ENCODE results near the gene WDFY4. TPM values are rescaled to one million over a fixed set of nuclear protein-coding genes. Genes with fewer than 3 reads are reported as not detected.

Gene WDFY4
- polyA plus RNA-seq, 4 donors: 1.1 to 3.0 (median 2.0) TPM

GRCh38 chr10:48895803-48896195 is 211.1 kb downstream of the WDFY4 start:
- no peak for DNase-seq (ENCODE audit: low read depth in 4 of 4, low spot score in 3 of 4)

- DNase-seq (ENCODE audit: low read depth in 4 of 4, low spot score in 3 of 4): no peak
Observed at GRCh38 chr10:48896756-48897440, 212.2 kb downstream of the WDFY4 start.

DNA sequence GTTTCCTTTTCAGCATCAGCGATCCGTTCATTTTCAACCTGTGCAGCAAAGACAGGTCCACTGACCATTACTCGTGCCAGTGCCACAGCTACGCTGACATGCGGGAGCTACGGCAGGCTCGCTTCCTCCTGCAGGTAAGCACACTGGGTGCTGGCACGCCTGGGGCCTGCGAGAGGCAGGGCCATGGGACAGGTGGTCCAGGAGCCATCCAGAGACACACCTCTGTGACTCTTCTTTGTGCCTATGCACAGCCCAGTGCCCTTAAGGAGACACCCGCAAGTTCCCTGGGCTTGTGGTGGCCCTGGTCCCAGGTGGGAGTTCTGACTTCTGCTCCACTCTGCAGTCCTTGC is 212.7 kb downstream of the WDFY4 start:
- no peak for DNase-seq (ENCODE audit: low read depth in 4 of 4, low spot score in 3 of 4)

DNA sequence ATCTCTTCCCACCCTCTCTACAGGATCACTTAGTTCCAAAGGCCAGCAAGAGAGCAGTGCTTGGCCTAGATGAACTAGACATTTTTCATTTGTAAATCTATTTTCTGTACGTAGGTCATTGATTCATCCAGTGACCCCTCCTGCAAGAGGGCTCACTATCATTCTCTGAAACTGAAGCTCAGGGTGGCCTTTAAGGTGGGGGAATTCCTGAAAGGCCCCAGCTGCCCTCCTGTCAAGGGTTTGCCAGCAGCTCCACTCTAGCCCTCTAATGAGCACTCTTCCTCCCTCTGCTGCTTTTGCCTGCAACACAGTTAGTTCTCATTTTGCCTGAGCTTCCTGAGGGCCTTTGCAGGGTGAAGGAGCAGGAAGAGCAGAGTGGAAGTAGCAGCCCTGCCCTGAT is 213.8 kb downstream of the WDFY4 start:
- DNase-seq (ENCODE audit: low read depth in 4 of 4, low spot score in 3 of 4): no peak

GRCh38 chr10:48899781-48900180 is 215.1 kb downstream of the WDFY4 start:
- no peak for DNase-seq (ENCODE audit: low read depth in 4 of 4, low spot score in 3 of 4)

- DNase-seq (ENCODE audit: low read depth in 4 of 4, low spot score in 3 of 4): no peak
Observed at GRCh38 chr10:48900371-48900801, 215.7 kb downstream of the WDFY4 start.

DNA sequence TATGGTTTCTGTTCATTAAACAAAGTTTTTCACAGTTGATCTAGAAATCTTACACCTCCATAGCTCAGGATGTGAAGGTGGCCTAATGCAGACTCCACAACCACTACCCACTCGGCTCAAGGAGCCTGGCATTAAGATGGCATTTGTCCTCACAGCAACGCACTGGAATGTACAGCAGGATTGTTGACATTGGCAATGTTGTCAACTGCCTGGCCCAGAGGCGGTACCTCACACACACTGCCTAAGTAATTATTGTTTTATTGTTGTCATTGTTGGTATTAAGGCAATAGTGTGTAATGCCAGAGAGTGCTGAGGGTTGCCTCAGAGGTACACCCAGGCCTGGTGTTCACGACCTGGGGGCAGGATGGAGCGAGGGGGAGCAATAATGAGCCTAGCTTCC is 216.6 kb downstream of the WDFY4 start:
- no peak for DNase-seq (ENCODE audit: low read depth in 4 of 4, low spot score in 3 of 4)

DNA sequence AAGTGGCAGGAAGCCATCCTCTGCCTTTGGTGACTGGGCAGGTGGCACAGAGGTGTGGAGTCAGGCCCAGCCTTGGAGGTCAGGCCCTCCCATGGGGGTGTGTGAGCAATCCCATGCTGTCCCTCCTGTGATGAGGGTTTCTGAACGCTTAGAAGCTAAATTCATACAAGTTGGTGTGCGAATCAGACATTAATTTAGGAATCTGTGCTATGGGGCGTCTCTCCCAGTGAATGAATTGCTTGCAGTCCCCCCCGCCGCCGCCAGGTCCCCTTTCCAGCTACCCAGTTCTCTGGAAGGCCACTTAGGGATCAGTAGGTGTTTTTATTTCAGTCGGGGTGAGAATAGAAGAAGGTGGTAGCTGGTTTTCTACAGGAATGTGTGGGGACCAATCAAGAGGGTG is 217.4 kb downstream of the WDFY4 start:
- DNase-seq (ENCODE audit: low read depth in 4 of 4, low spot score in 3 of 4): no peak

DNA sequence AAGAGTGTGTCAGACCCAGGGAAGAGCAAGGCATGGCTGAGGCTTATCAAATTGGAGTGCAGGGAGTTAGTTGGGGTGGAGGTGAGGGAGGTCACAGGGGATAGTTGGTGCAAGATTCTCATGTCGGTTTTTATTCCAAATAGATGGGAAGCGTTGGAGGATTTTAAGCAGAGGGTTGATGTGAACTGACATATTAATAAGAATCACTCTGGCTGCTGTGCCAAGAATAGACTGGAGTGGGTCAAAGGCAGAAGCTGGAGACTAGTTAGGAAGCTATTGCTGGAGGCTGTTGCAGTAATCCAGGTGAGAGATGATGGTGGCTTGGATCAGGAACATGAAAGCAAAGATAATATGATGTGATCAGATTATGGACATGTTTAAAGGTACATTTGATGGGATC is 218.5 kb downstream of the WDFY4 start:
- no peak for DNase-seq (ENCODE audit: low read depth in 4 of 4, low spot score in 3 of 4)

DNA sequence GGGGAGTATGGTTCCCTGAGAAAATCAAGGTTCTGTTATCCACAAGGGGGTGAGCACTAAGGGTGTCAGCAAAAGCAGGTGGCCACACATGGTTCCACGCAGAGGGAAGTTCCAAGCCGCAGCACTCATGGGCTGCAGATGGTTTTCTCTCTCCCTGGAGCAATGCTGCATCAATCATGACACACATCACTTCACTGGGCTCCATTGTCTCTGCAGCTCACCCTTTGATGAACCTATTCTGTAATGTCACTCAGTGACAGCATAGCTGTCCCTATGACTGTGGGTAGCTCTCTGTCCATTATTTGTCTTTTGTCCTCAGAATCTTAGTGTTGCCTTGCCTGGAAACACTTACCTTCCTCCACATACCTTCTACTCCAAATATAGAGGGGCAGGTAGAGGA is 220.2 kb downstream of the WDFY4 start:
- no peak for DNase-seq (ENCODE audit: low read depth in 4 of 4, low spot score in 3 of 4)

GRCh38 chr10:48905311-48905710 is 220.6 kb downstream of the WDFY4 start:
- DNase-seq (ENCODE audit: low read depth in 4 of 4, low spot score in 3 of 4): no peak

DNA sequence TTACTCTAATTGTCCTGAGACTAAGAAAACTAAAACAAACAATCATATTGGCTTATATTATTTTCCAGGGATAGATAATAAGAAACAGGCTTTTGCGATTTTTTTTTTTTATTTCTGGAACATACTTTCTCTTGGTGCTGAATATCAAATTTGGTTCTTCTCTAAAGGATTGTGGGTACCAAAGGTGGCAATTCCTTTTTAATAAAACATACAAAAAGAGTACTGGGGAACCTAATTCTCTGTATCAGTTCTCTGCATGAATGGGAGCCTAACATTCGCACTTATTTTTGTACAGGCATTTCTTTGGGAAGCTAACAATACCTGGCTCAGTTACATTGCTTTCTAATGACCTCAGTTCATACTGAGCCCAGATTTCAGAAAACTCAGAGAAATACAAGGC is 222.2 kb downstream of the WDFY4 start:
- no peak for DNase-seq (ENCODE audit: low read depth in 4 of 4, low spot score in 3 of 4)

DNA sequence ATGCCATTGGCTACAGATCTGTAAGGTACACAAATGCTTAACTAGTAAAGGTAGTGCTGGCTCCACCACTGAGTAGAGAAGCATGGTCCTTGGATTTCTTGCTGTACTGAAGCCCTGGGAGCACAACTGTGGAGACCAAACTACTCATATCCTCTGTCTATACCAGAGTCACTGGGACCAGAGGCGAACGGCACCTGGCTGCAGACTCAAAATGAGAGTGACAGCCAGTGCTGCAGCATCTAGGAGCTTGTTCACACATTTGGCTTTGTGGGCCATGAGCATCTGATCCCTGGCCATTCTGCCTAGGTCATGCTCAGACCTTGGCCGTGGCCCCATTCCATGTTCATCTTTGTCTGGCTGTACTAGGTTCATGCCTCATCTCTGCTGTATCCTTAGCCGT is 223.1 kb downstream of the WDFY4 start:
- DNase-seq (ENCODE audit: low read depth in 4 of 4, low spot score in 3 of 4): no peak

- DNase-seq (ENCODE audit: low read depth in 4 of 4, low spot score in 3 of 4): no peak
Observed at GRCh38 chr10:48910548-48910947, 225.9 kb downstream of the WDFY4 start.

- DNase-seq (ENCODE audit: low read depth in 4 of 4, low spot score in 3 of 4): no peak
Observed at GRCh38 chr10:48913674-48914073, 229.0 kb downstream of the WDFY4 start.

GRCh38 chr10:48923748-48924147 is 239.1 kb downstream of the WDFY4 start:
- DNase-seq (ENCODE audit: low read depth in 4 of 4, low spot score in 3 of 4): no peak

DNA sequence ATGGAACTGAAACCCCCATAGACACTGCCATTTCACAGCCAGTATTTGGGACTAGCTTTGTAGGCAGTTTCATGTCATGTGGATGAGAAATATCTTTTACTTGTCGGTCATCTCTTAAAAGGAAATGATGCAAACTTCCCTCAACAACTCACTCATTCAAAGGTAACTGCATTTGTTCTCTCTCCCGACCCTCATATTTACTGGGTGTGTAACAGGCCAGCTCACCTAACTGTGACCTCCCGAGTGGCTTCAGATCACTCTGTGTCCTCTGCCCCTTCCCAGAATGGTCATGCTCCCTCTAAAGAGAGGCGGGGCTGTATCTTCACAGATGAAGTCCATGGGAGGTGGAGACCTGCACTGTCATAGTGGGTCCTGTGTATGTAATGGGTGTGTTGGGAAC is 240.3 kb downstream of the WDFY4 start:
- DNase-seq (ENCODE audit: low read depth in 4 of 4, low spot score in 3 of 4): no peak

GRCh38 chr10:48926255-48926654 is 241.6 kb downstream of the WDFY4 start:
- DNase-seq (ENCODE audit: low read depth in 4 of 4, low spot score in 3 of 4): no peak

DNA sequence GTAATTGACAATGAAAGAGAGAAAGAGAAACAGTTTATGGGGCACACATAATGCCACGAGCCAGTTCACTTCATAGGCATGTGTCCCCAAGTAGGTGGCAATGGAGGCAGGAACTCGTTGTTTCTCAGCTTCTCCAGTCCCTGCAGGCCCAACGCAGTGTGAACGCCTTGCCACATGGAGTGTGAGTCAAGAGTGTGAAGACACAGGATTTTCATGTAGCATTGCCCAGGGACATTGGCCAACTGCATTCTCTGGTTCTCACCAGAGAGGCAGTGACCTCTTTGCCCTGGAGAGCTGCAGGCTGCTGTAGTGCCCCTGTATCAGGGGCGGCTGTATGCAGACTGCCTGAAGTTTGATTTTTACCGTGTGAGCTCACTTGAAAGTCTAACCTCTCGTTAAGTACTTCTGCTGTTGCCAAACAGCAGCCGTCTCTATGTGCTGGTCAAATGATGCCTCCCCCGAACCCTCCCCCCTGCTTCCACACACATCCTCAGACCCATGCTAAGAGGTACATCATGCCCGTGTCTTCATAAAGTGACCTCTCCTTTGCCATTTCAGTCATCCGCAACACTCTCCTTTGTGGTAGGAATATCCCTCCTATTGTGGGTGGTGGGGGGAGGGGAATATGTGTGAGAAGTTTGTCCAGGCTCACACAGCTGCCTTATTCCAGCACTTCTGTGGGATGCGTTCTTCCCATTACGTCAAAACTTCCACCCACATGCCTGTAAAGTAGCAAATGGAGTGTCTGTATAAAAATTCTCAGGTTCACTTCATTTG is 242.3 kb downstream of the WDFY4 start:
- no peak for DNase-seq (ENCODE audit: low read depth in 4 of 4, low spot score in 3 of 4)

- DNase-seq (ENCODE audit: low read depth in 4 of 4, low spot score in 3 of 4): no peak
Observed at GRCh38 chr10:48929413-48929990, 244.8 kb downstream of the WDFY4 start.

DNA sequence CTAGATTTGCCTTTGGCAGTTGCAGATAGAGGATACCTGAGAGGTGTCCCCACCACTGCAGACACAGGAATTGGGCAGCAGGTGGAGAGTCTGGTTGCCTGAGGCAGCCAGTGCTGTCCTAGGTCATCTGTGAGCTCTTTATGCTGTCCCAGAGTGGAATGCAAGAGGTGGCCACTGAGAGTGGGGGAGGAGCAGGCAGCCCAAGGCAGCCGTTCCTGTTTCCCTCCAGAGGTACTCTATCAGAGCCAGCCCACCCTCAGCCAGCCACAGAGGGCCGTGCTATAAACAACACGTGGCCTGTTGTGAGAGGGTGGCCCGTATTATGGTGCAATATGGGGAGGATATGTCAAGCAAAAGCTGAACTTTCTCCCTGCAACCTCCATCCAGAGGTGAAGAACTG is 246.5 kb downstream of the WDFY4 start:
- no peak for DNase-seq (ENCODE audit: low read depth in 4 of 4, low spot score in 3 of 4)
